GM18870 (cell line): ENCODE results near the gene NPPC.
"Not testable (repeated sequence)": the region's sequence is repeated elsewhere in the genome, so short reads cannot be mapped to it uniquely, and the experiment has no call there.

Experiments
- ATAC-seq: cut with Tn5 transposase; IDR thresholded peaks from one replicate; pipeline ENCODE4 v1.9.1; 2021; ENCODE audit warnings: moderate library complexity; ENCODE audit not compliant: unreplicated experiment

The NPPC gene, protein sequence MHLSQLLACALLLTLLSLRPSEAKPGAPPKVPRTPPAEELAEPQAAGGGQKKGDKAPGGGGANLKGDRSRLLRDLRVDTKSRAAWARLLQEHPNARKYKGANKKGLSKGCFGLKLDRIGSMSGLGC

DNA sequence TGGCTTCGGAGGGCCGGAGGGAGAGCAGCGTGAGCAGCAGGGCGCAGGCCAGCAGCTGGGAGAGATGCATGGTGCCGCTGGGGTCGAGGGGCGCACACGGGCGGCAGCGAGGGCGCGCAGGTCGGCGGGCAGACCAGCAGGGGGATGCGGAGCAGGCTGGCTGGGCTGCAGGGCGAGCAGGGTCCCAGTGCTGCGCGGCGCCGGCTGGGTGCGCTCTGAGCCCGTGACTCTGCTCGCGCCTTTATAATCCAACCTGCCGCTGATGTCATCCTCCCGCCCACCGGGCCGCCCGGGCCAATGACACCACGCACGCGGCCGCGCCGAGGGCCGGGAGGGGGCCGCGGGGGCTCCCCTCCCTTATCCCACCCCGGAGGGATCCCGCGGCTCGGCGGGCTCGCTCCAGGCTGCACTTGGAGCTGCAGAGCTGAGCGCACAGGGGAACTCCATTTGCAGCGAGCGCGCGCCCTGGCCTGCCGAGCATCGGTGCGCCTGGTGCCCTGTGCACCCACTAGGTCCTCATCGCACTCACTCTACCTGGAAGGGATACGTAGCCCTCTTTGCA, at the start of gene NPPC:
Gene NPPC, minus strand, starts transcription at position 217 of the 562 bp plus-strand sequence. Its CDS starts 147 bp downstream, at position 70.
- ATAC-seq, result no peak

DNA sequence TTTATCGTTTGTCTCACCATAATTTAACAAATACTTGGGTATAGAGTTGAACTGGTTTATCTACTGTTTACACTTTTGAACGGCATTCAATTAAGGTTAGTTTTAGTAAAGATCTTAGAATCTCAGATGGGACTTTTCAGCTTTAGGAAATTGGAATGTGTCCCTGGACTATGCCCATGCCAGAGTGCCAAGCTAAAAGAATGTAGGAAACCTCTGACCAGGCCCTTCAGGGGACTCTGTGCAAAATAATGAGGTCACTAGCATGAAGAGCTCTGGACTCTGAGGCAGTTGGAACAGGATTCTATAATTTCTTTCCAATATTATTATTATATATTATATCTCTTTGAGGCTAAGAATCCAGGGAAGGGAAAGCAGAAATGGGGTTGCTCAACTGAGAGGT, 48.8 kb upstream of the NPPC start:
- ATAC-seq, result no peak

DNA sequence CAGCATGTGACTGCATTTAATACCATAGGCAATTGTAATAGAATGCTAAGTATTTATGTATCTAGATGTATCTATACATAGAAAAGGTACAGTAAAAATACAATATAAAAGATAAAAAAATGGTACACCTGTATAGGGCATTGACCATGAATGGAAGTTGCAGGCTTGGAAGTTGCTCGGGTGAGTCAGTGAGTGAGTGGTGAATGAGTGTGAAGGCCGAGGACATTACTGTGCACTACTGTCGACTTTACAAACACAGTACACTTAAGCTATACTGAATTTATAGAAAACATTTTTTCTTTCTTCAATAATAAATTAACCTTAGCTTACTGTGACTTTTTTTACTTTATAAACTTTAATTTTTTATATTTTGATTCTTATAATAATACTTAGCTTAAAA, 44.3 kb upstream of the NPPC start:
- ATAC-seq, result no peak

DNA sequence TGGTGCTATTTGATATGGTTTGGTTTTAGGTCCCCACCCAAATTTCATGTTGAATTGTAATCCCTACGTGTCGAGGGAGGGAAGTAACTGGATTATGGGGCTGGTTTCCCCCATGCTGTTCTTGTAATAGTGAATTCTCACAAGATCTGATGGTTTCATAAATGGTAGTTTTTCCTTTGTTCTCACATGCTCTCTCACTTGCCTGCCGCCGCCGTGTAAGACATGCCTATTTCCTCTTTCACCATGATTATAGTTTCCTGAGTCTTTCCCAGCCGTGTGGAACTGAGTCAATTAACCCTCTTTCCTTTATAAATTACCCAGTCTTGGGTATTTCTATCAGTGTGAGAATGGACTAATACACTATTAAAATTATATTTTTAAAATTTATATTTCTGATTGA, 42.6 kb upstream of the NPPC start:
- ATAC-seq, result no peak

DNA sequence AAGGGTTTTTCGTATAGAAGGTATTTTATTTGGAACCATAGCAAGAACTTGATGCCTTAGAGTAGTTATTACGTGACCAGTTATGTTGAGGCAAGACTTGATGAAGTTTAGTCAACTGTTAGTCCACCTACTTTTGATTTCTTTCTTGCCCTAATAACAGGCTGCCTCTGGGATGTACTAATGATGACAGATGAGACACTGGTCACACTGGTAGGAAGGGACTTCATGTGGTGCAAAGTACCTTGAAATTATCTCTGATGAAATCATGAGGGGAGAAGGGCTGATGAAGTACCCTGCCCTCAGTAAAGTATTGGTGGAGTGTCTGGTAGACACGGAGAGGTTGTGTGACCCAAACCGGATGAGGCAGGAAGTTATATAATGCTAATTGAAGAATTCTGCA, 40.7 kb upstream of the NPPC start:
- no peak for ATAC-seq

DNA sequence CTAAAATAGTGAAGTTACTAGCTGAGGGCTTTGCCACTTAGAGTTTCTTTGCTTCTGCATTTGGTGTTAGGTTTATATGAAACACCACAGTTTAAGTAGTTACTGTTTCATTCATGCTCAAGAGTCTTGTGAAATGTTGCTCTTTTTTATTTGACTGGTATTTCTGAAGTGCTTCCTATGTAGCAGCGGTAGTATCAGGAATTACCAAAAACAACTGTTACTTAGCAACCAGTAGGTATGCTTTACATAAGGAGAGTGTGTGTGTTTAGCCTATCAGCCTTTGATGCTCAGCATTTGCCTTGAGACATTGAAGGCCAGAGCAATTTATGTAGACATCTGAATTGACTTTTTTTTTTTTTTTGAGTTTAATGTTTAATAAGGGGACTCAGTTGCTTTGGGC, 38.9 kb upstream of the NPPC start:
- no peak for ATAC-seq

DNA sequence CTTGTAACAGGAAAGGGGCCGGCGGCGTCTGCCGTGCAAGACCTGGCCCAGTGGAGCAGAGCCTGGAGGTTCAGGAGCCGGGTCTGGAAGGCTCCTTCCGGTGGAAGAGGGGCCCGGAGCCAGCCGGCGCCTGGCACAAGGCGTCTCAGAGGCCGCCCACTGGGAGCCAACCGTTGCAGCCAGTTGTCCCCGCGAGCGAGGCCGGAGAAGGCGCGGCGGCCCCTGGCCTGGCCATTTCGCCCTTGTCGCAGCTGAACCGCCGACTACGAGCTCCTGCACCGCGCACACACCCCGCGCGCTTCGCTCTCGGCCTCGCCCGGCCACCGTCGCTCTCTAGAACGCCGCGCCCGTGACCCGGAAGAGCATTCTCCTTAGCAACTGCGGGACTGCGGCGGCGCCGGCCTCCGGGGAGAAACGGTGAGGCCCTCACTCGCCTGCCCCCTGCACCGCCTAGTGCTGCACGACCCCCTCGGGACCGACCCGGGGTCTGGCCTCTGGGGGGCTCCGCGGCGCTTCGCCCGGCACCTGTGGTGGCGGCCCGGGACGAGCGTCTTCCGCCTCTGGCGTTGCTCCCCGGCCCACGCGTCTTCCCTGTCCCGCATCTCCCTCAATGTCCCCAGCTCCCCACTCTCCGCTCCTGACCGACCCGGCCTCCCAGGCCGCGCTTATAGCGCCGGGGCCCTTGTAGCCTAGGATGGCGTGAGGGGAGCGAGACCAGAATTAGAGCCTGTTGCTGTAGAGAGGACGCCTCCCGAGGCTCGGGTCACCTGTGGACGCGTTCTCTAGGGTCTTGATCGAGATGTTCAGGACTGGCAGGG, 35.4 kb upstream of the NPPC start, which contains the start of gene DIS3L2:
Gene DIS3L2, plus strand, starts transcription at position 365 of the 818 bp plus-strand sequence. CDS start 53,215 bp downstream, outside the sequence.
- no peak for ATAC-seq

DNA sequence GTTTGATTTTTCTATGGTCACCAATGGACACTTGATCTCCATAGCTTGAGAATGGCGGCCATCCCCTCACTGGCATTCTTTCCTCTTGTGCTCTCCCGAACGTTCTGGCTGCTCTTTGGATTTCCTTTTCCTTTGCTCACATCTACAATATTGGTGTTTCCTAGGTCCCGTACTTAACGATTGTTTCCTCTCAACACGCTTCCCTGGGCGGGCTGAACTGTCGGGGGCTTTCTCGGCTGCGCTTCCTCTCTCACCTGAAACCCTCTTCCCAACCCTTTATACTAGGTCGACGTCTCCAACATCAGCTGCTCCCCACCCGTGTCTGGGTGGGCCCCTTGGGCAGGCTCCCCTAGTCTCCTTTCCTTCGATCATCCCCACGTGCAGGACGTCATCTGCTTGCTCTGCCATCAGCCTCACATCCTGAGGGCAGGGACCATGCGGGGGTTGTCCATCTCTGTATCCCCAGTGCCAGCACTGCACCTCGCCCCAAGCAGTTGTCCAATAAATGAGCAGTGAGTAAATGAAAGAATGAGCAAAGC, 34.7 kb upstream of the NPPC start:
- ATAC-seq, result no peak

DNA sequence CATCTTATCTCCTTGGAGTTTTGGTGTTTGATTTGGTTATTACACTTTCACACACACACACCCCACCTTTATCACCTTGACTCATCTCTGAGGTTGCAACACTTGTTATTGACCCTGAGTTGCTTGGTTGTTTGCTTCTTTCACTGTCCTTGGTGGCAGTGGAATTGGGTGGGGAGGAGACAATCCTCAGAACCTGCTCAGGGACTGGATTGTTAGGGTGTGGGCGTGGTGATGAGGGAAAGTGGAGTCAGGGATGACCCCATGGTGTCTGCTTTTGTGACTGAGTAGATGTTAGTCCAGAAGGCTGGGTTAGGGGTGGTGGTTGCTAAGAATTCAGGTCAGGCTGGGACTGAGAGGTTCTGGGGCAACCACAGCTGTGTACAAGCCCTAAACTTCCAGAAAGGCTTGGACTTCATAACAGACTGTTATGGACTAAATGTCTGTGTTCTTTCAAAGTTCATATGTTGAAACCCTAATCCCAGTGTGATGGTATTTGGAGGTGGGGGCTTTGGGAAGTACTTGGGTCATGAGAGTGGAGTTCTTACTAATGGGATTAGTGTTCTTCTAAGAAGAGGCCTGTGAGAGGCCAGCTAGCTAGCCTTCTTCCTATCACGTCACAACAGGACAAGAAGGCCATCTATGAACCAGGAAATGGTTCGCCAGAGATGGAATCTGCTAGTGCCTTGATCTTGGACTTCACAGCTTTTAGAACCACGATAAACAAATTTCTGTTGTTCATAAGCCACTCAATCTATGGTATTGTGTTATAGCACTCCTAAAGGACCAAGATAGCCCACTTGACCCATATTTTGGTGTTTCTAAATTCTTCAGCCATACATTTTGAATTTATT, 31.9 kb upstream of the NPPC start:
- ATAC-seq, result no peak

DNA sequence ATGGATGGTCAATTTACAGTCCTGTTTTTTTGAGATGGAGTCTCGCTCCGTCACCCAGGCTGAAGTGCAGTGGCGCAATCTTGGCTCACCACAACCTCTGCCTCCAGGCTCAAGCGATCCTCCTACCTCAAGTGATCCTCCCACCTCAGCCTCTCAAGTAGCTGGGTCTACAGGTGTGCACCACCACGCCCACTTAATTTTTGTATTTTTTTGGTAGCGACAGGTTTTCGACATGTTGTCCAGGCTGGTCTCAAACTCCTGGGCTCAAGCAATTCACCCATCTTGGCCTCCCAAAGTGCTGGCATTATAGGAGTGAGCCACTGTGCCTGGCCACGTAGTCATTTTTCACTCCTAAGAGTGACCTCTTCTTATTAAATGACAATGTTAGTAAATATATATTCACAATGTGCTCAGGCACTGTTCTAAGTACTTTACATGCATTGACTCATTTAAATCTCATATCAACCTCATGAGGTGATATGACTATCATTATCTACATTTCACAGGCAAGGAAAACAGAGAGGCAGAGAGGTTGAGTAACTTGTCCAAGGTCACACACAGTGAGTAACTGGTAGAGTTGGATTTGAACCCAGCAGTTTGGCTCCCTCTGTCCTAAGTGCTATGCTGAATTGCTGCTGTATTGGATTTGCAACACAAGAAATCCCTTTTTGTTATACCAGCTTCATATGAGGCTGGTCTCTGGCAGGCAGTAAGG, 29.7 kb upstream of the NPPC start:
- ATAC-seq, result no peak

DNA sequence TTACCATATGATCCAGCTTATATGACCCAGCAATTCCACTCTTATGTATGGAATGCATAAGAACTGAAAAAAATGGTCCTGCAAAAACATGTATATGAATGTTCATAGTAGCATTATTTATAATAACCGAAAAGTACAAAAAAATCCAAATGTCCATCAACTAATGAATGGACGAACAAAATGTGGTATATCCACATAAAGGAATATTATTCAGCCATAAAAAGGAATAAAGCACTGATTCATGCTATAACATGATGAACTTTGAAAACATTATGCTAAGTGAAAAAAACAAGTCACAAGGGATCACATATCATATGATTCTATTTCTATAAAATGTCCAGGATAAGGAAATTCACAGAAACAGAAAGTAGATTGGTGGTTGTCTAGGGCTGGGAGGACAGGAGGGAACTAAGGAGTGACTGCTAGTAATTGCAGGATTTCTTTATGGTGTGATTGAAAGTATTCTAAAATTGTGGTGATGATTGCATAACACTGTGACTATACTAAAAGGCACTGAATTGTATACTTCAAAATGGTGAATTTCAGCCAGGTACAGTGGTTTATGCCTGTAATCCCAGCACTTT, 25.3 kb upstream of the NPPC start:
- no peak for ATAC-seq

DNA sequence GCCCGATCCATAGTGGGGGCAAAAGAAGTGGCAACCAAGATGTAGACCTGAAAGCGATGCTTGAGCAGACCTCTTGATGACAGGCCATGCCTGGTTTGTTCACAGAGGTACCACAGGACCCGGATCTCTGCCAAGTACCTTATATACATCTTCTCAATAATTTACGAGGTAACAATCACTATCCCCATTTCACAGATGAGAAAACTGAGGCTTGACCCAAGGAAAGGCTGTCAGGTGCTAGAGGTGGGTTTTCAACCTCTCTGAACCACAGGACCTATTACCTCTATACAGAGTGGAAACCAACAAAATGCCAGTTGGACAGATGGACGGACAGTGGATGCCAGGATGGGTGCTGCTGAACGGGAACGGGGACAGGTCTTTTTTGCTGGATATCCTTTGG, 21.5 kb upstream of the NPPC start:
- no peak for ATAC-seq

DNA sequence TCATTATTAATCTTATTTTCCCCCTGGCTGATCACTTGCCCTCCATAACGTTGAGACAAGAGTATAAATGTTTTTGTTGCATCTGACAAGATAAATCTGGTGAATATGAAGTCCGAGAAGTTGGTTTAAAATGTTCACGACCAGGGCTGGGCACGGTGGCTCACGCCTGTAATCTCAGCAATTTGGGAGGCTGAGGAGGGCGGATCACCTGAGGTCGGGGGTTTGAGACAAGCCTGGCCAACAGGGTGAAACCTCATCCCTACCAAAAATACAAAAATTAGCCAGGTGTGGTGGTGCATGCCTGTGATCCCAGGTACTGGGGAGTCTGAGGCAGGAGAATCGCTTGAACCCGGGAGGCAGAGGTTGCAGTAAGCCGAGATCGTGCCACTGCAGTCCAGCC, 20.9 kb upstream of the NPPC start:
- not testable (repeated sequence) for ATAC-seq

DNA sequence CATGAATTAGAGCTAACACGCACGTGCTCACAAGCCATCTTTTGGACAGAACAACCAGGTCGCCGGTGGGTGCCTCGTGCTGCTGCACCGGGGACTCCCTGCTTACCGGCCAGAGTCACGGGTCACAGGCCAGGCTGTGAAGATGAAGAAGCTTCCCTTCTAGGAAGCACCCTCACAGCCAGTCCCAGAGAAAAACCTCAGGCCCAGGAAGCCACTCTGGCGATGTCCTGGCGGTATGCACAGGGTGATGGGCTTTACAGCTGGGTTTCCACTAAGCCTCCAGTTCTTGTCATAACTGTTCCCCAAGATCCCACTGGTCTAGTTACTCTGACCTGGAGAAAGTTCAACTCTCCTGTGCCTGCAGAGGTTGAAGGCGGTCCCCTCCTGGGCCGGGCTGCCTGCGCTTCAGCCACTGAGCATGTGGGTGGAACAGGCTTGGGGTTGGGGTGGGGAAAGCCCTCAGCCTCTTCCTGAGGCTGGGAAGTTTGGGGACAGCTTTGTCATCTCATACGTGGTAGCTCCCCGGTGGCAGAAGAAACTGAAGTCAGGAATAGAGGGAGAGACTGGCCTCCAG, 20.1 kb upstream of the NPPC start:
- no peak for ATAC-seq

DNA sequence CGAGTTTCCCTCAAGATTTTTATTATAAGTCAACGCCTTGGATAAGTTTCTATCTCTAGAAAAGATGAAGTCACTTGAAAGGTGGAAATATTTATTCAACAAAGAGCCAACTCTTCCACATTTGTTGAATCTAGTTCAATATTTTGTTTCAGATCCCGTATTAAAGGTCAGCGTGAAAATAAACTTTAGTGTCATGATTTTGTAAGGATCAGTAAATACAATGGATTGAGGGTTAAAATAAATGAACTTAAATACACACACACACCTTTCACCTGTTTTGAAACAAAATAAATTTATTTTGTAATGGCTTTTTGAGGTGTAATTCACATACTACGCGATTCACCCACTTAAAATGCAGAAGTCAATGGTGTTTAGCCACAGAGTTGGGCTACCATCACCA, 16.0 kb upstream of the NPPC start:
- ATAC-seq, result no peak

DNA sequence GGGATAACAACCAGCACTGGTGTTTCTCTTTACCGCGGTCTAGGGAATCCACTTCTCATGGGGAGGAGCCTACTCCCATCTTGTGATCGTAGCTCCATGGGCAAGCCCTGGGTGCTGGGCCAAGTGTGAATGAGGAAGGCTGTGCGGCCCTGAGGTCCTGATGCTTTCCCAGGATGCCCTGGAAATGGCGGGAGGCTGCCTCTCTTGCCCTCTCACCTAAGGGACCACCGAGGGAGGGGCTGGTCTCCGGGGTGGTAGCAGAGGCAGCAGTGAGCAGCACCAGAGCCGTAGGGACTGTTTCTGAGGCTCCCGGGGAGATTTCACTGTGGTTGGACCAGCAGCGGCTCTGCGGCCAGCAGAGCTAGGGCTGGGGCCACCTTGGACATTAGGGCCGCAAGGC, 15.5 kb upstream of the NPPC start:
- ATAC-seq, result no peak

DNA sequence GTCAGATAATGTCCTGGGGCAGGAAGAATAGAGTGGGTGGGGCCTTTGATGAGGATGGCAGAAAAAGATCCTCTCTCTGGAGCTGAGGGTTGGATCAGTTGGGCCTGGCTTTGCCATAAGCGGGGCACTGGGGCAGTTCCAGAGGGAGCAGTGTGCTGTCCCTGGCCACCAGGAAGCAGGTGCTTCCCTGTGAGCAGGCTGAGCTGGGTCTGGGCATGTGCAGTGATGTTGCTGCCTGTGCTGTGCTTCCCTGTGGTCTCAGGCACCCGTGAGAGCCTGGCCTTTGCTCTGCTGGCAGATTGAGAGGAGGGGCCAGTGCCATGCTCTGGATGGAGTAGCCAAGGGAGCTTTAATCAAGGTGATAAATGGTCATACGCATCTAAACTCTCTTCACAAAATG, 14.6 kb upstream of the NPPC start:
- ATAC-seq, result no peak

DNA sequence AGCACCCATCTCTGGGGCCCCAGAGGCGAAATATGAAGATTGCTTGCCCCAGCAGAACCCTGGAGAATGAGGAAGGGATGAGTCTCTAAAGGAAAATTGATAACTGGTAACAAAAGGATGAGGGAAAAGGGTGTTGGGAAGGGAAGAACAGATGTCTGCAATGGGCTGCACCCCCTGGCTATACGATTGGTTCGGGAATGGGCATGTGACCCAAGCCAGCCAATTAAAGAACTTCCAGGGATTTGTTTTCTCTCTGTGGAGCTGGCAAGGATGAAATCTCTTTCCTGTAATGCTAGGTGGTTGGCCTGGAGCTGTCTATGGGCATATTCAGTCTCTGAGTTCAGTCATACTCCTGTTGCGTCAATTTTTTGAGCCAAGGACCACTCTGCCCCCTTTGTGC, 12.8 kb upstream of the NPPC start:
- ATAC-seq, result no peak

DNA sequence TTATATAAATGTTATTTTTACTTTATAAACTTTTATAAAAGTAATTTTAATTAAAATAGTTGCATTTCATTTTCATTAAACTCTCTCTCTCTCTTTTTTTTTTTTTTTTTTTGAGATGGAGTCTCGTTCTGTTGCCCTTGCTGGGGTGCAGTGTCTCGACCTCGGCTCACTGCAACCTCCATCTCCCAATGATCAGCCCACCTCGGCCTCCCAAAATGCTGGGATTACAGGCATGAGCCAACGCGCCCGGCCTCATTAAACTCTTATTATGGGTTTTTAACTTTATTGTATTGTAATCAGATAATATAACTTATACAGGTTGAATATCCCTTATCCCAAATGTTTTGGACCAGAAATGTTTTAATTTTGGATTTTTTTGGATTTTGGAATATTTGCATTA, 10.9 kb upstream of the NPPC start:
- ATAC-seq, result no peak

DNA sequence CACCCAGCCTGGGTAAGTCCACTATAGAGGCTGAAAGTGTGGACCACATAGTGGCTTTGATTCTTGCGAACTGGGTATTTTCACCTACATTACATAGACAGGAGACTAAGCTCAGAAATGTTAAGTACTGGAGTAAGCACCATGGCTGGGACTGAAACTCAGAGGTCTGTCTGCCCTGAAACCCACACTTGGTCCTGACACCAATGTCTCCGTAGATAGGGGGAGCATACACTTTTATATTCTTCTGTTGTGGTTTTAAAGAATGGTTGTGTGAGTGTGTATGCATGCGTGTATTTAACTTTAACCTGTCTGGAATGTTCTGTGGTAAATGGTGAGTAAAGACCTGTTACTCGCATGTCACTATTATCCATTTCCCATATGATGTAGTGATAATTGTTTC, 10.3 kb upstream of the NPPC start:
- ATAC-seq, result no peak
